ENCODE data around the gene METTL15.

METTL15 gene

DNA sequence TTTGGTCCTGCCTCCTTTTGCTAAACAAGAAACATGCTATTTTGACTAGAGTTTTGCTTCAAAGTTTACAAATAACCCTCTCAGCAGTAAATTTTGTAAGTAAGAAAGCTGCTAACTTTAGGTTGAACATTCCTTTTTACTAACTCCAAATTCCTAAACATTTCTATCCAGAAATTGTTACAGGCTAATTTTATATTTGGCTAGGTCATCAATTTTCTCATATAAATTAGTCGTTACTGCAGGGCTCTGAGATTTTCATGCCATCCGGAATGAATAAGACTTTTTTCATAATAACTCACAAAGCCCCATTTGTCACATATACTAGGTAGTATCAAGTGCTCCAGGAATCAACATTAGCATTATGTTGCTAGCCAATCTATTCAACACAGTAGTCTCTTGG, 143.1 kb downstream of the METTL15 start:
- no peak for TF ChIP-seq SIN3A (IDR thresholded peaks at IDR 0.05; ENCODE audit: borderline replicate concordance, insufficient read depth, low read length)
- TF ChIP-seq, protein P1, sequence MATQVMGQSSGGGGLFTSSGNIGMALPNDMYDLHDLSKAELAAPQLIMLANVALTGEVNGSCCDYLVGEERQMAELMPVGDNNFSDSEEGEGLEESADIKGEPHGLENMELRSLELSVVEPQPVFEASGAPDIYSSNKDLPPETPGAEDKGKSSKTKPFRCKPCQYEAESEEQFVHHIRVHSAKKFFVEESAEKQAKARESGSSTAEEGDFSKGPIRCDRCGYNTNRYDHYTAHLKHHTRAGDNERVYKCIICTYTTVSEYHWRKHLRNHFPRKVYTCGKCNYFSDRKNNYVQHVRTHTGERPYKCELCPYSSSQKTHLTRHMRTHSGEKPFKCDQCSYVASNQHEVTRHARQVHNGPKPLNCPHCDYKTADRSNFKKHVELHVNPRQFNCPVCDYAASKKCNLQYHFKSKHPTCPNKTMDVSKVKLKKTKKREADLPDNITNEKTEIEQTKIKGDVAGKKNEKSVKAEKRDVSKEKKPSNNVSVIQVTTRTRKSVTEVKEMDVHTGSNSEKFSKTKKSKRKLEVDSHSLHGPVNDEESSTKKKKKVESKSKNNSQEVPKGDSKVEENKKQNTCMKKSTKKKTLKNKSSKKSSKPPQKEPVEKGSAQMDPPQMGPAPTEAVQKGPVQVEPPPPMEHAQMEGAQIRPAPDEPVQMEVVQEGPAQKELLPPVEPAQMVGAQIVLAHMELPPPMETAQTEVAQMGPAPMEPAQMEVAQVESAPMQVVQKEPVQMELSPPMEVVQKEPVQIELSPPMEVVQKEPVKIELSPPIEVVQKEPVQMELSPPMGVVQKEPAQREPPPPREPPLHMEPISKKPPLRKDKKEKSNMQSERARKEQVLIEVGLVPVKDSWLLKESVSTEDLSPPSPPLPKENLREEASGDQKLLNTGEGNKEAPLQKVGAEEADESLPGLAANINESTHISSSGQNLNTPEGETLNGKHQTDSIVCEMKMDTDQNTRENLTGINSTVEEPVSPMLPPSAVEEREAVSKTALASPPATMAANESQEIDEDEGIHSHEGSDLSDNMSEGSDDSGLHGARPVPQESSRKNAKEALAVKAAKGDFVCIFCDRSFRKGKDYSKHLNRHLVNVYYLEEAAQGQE (IDR thresholded peaks at IDR 0.05; ENCODE audit: insufficient read depth in 1 of 2, low read depth in 2 of 2, low read length in 2 of 2): no peak

GRCh38 chr11:28257761-28258160, 149.6 kb downstream of the METTL15 start:
- no peak for TF ChIP-seq TAF1 (IDR thresholded peaks at IDR 0.05; ENCODE audit: borderline replicate concordance, insufficient read depth, low read length)
- no peak for TF ChIP-seq SIN3A (IDR thresholded peaks at IDR 0.05; ENCODE audit: borderline replicate concordance, insufficient read depth, low read length)
- no peak for TF ChIP-seq FOXP2 (optimal IDR thresholded peaks at IDR 0.05; ENCODE audit: borderline replicate concordance, extremely low read depth, extremely low read length, insufficient read depth)
- TF ChIP-seq, protein P1 (IDR thresholded peaks at IDR 0.05; ENCODE audit: insufficient read depth in 1 of 2, low read depth in 2 of 2, low read length in 2 of 2): no peak
- TF ChIP-seq POLR2AphosphoS5 (IDR thresholded peaks at IDR 0.05; ENCODE audit: low read depth, low read length): no peak

- TF ChIP-seq POLR2AphosphoS5 (IDR thresholded peaks at IDR 0.05; ENCODE audit: low read depth, low read length) (no peak), TAF1 (IDR thresholded peaks at IDR 0.05; ENCODE audit: borderline replicate concordance, insufficient read depth, low read length) (no peak), SIN3A (IDR thresholded peaks at IDR 0.05; ENCODE audit: borderline replicate concordance, insufficient read depth, low read length) (no peak), FOXP2 (optimal IDR thresholded peaks at IDR 0.05; ENCODE audit: borderline replicate concordance, extremely low read depth, extremely low read length, insufficient read depth) (no peak)
- TF ChIP-seq, protein P1 (IDR thresholded peaks at IDR 0.05; ENCODE audit: insufficient read depth in 1 of 2, low read depth in 2 of 2, low read length in 2 of 2): no peak
Observed at GRCh38 chr11:28259177-28259843, 151.1 kb downstream of the METTL15 start.

DNA sequence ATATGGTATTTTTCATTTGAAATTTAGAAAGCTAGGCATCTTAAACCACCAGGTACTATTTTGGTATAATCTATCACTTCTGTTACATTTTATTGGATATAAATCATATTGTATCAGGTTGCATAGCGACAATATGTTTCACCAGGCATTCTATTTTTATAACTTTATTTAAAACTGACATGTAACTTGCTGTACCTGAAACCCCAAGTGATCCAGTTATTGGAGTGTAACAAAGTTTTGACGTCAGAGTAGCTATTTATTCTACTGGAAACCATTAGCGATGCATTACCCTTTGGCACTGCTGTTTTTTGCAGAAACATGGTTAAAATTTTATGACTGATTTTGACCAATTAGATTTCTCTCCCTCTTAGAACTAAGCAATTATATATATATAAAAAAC, 160.7 kb downstream of the METTL15 start:
- no peak for TF ChIP-seq POLR2AphosphoS5 (IDR thresholded peaks at IDR 0.05; ENCODE audit: low read depth, low read length)
- TF ChIP-seq, protein P1 (IDR thresholded peaks at IDR 0.05; ENCODE audit: insufficient read depth in 1 of 2, low read depth in 2 of 2, low read length in 2 of 2): no peak
- TF ChIP-seq FOXP2 (optimal IDR thresholded peaks at IDR 0.05; ENCODE audit: borderline replicate concordance, extremely low read depth, extremely low read length, insufficient read depth): no peak
- TF ChIP-seq TAF1 (IDR thresholded peaks at IDR 0.05; ENCODE audit: borderline replicate concordance, insufficient read depth, low read length): no peak
- TF ChIP-seq SIN3A (IDR thresholded peaks at IDR 0.05; ENCODE audit: borderline replicate concordance, insufficient read depth, low read length): no peak

DNA sequence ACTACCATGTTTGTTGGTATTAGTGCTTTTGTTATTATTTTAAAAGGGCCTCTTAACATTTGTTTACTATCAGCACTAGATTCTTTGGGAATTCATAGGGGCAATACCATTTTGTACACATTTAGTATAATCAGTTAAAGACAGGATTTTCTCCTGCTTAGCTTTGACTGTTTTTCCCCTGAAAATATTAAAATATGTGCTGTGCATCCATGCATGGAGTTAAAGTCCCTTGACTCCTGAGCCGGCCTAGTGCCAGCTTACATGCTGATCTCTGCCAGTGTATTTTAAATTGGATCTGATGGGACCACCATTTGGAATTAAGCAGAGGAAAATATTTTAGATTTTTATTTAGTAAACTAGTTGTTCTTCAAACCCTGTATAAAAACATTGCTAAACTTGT, 161.4 kb downstream of the METTL15 start:
- TF ChIP-seq TAF1 (IDR thresholded peaks at IDR 0.05; ENCODE audit: borderline replicate concordance, insufficient read depth, low read length): no peak
- no peak for TF ChIP-seq SIN3A (IDR thresholded peaks at IDR 0.05; ENCODE audit: borderline replicate concordance, insufficient read depth, low read length)
- TF ChIP-seq, protein P1 (IDR thresholded peaks at IDR 0.05; ENCODE audit: insufficient read depth in 1 of 2, low read depth in 2 of 2, low read length in 2 of 2): no peak
- no peak for TF ChIP-seq POLR2AphosphoS5 (IDR thresholded peaks at IDR 0.05; ENCODE audit: low read depth, low read length)
- TF ChIP-seq FOXP2 (optimal IDR thresholded peaks at IDR 0.05; ENCODE audit: borderline replicate concordance, extremely low read depth, extremely low read length, insufficient read depth): no peak
